Glutamatergic neuron (in vitro differentiated cells): Measurements from ENCODE around the gene PML. TPM values are rescaled to one million over a fixed set of nuclear protein-coding genes. Genes with fewer than 3 reads are reported as not detected.
A peak's percentile ranks its signal among the peaks of the same experiment; 100 is the strongest.
"Not testable (repeated sequence)": the region's sequence is repeated elsewhere in the genome, so short reads cannot be mapped to it uniquely, and the experiment has no call there.

Experiments used
- DNase-seq: peaks from one replicate; pipeline ENCODE4 v3.0.0; 2022
- H3K27ac Mint-ChIP-seq: one replicate; pipeline ENCODE4 v1.8.0; 2020; ENCODE audit warnings: mild to moderate bottlenecking, mixed read lengths, inconsistent platforms; ENCODE audit not compliant: unreplicated experiment
- H3K27me3 Mint-ChIP-seq: one replicate; pipeline ENCODE4 v1.8.0; 2020; ENCODE audit warnings: mild to moderate bottlenecking, moderate library complexity, mixed read lengths, inconsistent platforms; ENCODE audit not compliant: unreplicated experiment
- H3K36me3 Mint-ChIP-seq: one replicate; pipeline ENCODE4 v1.8.0; 2020; ENCODE audit warnings: mild to moderate bottlenecking, mixed read lengths, inconsistent platforms; ENCODE audit not compliant: unreplicated experiment
- H3K4me1 Mint-ChIP-seq: one replicate; pipeline ENCODE4 v1.8.0; 2020; ENCODE audit warnings: mild to moderate bottlenecking, low read depth, mixed read lengths, inconsistent platforms; ENCODE audit not compliant: unreplicated experiment
- H3K4me3 Mint-ChIP-seq: one replicate; pipeline ENCODE4 v1.8.0; 2020; ENCODE audit warnings: mild to moderate bottlenecking, mixed read lengths, inconsistent platforms; ENCODE audit not compliant: unreplicated experiment
- H3K9me3 Mint-ChIP-seq: one replicate; pipeline ENCODE4 v1.8.0; 2020; ENCODE audit warnings: mild to moderate bottlenecking, moderate library complexity, mixed read lengths, inconsistent platforms; ENCODE audit not compliant: unreplicated experiment
- total RNA-seq: library from RNA; stranded (reverse); fragmentation: NEBNext Ultra II Directional; extraction: Animal tissue kit (Norgen Biotek cat#: 25700); gene quantifications from one replicate; pipeline ENCODE4 v1.2.1, GENCODE V29; 2021; ENCODE audit not compliant: unreplicated experiment
- TF ChIP-seq, protein P1 (sequence below): fragments of 200-600 bp; sonication (generic); IDR thresholded peaks from one replicate; pipeline ENCODE4 v1.5.0; 2021; ENCODE audit not compliant: partially characterized antibody, unreplicated experiment

The PML gene
- total RNA-seq, 1 donor from 2014 or later = 27.6 TPM

DNA sequence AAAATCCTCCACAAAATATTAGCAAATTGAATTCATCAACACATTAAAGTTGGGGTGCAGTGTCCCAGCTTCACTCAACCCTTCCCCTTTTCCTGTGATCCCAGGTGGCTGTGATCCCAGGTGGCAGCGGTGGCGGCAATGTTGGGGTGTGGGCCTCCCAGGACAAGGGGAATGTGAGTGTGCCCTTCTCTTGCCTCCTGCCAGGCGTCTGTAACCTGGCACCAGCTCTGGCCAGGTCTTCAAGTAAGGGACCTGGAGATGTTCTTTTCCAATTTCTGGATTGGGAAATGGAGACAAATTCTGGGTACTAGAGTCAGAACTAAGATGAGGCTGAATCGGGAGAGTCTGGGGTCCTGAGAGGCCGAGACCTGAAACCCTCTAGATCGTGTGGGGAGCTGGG, 67.7 kb downstream of the PML start:
- Mint-ChIP-seq H3K27me3 (peaks cover 7% of the 10 kb centered on the region), H3K4me3 (no peak overlapping the region), H3K4me1 (no peaks in the 10 kb centered on the region), H3K27ac (no peak overlapping the region), H3K9me3 (peaks cover 3% of the 10 kb centered on the region), H3K36me3 (peaks cover 5% of the 10 kb centered on the region)
- no peak for DNase-seq
- TF ChIP-seq, protein P1, sequence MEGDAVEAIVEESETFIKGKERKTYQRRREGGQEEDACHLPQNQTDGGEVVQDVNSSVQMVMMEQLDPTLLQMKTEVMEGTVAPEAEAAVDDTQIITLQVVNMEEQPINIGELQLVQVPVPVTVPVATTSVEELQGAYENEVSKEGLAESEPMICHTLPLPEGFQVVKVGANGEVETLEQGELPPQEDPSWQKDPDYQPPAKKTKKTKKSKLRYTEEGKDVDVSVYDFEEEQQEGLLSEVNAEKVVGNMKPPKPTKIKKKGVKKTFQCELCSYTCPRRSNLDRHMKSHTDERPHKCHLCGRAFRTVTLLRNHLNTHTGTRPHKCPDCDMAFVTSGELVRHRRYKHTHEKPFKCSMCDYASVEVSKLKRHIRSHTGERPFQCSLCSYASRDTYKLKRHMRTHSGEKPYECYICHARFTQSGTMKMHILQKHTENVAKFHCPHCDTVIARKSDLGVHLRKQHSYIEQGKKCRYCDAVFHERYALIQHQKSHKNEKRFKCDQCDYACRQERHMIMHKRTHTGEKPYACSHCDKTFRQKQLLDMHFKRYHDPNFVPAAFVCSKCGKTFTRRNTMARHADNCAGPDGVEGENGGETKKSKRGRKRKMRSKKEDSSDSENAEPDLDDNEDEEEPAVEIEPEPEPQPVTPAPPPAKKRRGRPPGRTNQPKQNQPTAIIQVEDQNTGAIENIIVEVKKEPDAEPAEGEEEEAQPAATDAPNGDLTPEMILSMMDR = no peak

DNA sequence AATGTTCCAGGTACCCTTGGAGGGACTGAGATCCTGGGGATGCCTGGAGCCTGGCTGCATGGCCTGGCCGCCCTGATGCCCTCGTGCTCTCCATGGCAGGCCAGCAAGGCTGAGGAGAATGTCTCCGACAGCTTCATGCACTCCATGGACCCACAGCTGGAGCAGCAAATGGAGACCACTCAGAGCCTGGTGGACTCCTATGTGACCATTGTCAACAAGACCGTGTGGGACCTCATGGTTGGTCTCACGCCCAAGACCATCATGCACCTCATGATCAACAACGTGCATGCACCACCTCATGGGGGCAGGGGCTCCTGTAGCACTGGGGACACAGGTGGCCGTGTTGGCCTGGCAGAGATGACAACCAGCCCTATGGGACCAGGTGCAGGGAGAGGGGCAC, 68.2 kb downstream of the PML start:
- Mint-ChIP-seq H3K4me1 (no peaks in the 10 kb centered on the region), H3K27ac (no peak overlapping the region), H3K9me3 (peaks cover 3% of the 10 kb centered on the region), H3K27me3 (peaks cover 7% of the 10 kb centered on the region), H3K4me3 (no peak overlapping the region), H3K36me3 (peaks cover 5% of the 10 kb centered on the region)
- no peak for DNase-seq
- TF ChIP-seq, protein P1 = no peak

DNA sequence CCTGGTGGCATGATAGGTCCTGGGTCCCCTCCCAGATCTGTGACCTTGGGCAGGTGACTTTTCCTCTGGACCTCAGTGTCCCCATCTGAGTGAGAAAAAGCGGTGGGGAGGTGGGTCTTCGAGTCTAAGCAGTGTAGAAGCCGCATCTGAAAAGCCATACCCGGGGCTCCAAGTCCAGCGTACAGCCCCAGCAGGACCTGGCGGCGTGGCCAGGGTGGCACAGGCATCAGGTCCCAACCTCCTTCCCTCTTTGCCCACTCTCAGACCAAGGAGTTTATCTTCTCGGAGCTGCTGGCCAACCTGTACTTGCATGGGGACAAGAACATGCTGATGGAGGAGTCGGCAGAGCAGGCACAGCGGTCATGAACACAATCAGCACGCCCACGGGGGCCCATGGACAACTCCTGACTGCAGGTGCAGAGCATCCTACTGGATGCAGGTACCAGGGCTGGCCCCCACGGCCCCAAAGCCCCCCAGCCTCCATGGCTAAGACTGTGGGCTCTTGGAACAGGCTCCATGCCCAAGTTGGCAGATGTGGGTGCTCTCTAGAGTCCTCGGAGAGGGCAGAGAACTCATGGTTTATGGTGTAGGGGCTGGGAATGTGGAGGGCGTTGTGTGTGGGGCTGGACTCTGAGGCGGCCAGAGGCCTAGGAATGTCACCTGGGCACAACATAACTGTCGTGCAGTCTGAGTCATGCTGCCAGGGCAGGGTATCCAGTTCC, 69.1 kb downstream of the PML start:
- not testable (repeated sequence) for H3K4me3 Mint-ChIP-seq, H3K36me3 Mint-ChIP-seq, H3K9me3 Mint-ChIP-seq, H3K4me1 Mint-ChIP-seq, H3K27me3 Mint-ChIP-seq, DNase-seq, H3K27ac Mint-ChIP-seq

DNA sequence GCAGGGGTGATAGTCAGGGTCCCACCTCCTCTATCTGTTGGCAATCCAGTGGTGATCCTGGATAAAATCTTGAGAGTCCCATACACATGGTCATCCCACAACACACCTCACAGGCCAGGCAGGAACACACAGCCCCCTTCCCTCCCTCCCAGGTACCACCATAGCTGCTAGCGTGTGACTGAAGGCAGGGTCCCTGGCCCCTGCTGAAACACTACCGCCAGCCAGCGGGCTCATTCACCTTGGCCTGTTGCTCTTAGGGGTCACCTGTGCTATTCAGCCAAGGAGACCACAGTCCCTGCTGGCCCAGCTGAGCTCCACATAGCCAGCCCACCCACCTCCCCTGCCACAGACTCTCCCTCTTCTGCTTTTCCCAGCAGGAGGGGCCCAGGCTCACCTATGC, 69.7 kb downstream of the PML start:
- H3K4me3 Mint-ChIP-seq, H3K9me3 Mint-ChIP-seq, H3K4me1 Mint-ChIP-seq, H3K27ac Mint-ChIP-seq, H3K27me3 Mint-ChIP-seq, DNase-seq, H3K36me3 Mint-ChIP-seq: not testable (repeated sequence)

DNA sequence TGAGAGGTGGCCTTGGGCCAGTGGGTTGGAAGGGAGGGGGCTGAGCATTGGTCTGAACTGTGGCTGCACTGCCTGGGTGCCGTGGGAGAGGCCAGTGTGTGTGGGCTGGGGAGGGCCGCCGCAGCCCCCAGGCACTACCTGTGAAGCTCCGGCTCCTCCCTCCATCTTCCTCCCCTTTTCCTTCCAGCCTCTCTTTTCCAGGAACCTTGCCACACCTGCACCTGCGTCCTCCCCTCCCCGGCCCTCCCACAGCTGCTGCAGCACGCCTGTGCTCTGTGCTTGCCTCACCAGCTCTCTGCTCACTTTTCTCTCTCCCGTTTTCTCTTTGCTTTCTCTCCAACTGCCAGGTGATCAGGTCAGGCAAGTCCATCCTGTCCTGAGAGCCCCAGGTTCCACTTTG, 70.3 kb downstream of the PML start:
- not testable (repeated sequence) for H3K27ac Mint-ChIP-seq, H3K27me3 Mint-ChIP-seq, H3K36me3 Mint-ChIP-seq, H3K4me3 Mint-ChIP-seq, H3K4me1 Mint-ChIP-seq, H3K9me3 Mint-ChIP-seq, DNase-seq

DNA sequence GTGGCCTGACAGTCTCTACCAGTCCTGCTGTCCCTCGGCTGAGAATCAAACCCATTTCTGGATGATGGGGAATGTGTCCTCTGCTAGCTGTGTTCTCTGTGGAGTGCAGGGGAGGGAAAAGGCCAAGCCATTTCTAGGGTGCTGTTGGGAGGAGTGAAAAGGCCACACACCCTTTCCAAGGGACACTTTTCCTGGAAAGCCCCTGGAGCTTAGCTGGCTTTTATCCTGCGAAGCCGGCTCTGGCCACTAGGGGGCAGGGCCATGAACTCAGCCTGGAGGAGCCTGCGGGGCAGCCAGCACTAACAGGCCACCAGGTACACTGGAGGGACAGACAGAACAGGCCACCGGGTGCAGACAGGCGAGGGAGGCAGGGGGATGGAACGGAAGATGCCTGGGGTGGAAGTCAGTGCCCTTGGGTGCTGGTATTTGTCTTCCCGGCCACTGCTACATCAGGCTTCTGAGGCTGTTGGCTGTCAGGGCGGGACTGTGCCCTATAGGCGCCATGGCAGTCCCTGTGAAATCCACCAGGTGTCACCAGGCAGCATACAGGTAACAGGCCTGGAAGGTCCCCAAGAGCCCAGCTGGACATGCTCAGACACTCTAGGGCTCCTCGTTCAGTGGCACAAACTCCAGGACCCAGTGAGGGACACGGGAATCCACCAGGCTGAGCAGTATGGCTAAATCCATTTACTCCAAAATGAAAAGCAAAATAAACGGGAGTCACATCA, 71.3 kb downstream of the PML start:
- H3K4me1 Mint-ChIP-seq, H3K9me3 Mint-ChIP-seq, H3K27ac Mint-ChIP-seq, H3K36me3 Mint-ChIP-seq, H3K27me3 Mint-ChIP-seq, H3K4me3 Mint-ChIP-seq: not testable (repeated sequence)
- TF ChIP-seq, protein P1 = peak; percentile 73
- DNase-seq = peak; percentile 83

DNA sequence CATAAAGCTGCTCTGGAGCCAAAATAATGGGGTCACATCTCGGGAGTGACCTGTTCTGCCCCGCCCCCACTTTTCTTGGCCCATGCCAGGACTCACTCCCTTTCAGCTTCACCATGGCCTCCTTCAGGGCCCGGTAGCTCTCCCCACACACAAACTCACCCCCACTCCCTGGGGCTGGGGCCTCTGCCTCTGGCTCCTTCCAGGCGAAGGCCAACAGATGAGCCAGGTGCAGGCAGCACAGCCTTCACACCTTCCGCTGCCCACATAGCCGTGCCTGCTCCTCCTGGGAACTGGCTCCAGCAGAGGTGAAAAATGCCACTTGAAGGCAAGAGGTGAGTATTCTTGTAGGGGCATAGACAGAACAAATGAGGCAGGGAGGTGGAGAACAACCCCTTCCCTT, 77.1 kb downstream of the PML start:
- H3K4me1 Mint-ChIP-seq, H3K9me3 Mint-ChIP-seq, H3K36me3 Mint-ChIP-seq, DNase-seq, H3K27me3 Mint-ChIP-seq, H3K4me3 Mint-ChIP-seq, H3K27ac Mint-ChIP-seq: not testable (repeated sequence)

DNA sequence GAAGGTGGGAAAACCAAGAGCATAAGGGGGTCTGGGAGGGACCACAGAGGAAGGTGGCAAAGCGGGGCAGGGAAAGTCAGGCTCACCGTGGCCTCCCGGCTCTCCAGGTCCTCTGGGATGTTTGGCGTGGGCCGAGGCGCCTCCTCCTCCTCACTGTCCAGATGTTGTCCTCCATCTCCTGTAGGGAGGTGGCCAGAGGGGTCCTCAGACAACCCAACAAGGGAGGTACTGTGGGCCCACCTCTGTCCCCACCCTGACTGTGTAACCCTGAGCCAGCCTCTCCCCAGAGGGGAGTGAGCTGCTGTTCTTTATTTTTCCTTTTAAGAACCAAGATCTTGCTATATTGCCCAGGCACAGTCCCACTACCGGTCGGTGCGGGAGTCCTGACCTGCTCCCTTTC, 77.6 kb downstream of the PML start:
- H3K4me1 Mint-ChIP-seq, H3K27me3 Mint-ChIP-seq, DNase-seq, H3K9me3 Mint-ChIP-seq, H3K36me3 Mint-ChIP-seq, H3K27ac Mint-ChIP-seq, H3K4me3 Mint-ChIP-seq: not testable (repeated sequence)

DNA sequence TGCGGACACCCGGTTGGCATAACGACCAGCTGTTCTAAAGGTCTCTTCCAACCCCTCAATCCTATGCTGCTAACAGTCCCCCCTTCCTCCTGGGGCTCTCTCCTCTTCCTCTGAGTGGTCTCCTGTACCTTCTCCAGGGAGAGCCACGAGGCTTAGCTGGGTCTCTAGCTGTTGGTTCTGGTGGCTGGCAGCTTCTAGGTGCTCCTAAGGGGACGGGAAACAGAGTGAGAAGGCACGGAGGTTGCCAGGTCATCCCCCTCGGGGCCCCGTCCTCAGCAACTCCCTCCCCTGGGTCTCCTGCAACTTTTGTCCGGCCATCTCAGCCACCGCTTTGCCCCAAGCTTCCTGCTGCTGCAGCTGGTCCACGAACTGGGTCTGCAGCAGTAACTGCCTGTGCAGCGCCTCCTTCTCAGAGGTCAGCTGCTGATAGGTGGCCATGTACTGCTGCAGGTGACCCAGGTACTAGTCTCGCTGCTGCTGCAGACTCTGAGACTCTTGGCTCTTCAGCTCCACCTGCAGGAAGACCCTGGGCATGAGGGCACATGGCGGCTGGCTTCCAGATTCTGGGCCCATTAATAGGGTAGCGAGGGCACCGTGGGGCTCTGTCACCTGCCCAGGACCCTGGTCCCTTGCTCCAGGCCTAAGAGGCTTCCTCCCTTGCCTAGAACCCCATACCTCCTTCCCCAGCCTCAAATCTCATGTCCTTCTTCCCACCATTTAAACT, 78.3 kb downstream of the PML start:
- H3K27ac Mint-ChIP-seq, H3K4me1 Mint-ChIP-seq, H3K9me3 Mint-ChIP-seq, H3K36me3 Mint-ChIP-seq, H3K27me3 Mint-ChIP-seq, H3K4me3 Mint-ChIP-seq: not testable (repeated sequence)
- peak; percentile 52 for DNase-seq
